GM18507 (cell line): ENCODE measurements around the gene FCGR3A.

ENCODE experiments used
- DNase-seq: peaks from one replicate; pipeline ENCODE4 v3.0.0; 2011; ENCODE audit warnings: low read depth; ENCODE audit not compliant: insufficient read length; ENCODE audit errors: extremely low spot score
- FAIRE-seq: peaks from 2 replicates; lab custom pipeline; 2011; peaks lifted over from hg19 to GRCh38; lab: Jason Lieb, UNC

Gene FCGR3A

GRCh38 chr1:161510477-161510876, 39.1 kb downstream of the FCGR3A start:
- no peak for DNase-seq
- FAIRE-seq, result no peak

DNA sequence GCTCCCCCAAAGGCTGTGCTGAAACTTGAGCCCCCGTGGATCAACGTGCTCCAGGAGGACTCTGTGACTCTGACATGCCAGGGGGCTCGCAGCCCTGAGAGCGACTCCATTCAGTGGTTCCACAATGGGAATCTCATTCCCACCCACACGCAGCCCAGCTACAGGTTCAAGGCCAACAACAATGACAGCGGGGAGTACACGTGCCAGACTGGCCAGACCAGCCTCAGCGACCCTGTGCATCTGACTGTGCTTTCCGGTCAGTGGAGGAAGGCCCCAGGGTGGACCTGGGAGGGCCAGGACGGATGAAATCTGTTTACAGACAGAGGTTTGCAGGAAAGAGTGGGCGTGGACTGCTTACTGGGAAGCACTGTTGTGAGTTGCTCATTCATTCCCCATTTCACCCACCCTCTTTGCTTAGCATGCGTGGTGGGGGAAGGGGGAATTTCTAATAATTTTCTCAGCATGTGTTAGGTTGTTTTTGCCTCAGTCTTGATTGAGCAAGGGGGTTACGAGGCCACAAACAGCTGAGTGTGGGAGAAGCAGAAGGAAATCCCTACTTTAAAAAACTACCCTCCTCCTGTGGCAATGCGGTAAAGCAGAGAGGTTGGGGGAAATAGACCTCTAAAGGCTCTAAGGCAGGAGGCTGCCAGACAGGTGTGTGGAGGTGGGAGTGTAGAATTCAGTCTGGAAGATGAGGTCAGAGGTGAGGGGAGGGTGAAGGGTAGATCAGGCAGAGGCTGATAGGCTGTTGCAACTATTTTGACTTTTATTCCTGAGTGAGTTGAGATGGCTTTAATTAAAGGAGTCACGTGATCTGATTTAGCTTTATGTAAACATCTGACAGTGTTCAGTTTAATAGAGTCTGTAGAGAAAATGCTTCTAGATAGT, 43.0 kb downstream of the FCGR3A start:
- FAIRE-seq, result no peak
- no peak for DNase-seq

- DNase-seq (no peak), FAIRE-seq (no peak)
Measured at GRCh38 chr1:161505686-161506085, 43.9 kb downstream of the FCGR3A start.

GRCh38 chr1:161503394-161503748, 46.2 kb downstream of the FCGR3A start:
- DNase-seq (no peak), FAIRE-seq (no peak)

DNA sequence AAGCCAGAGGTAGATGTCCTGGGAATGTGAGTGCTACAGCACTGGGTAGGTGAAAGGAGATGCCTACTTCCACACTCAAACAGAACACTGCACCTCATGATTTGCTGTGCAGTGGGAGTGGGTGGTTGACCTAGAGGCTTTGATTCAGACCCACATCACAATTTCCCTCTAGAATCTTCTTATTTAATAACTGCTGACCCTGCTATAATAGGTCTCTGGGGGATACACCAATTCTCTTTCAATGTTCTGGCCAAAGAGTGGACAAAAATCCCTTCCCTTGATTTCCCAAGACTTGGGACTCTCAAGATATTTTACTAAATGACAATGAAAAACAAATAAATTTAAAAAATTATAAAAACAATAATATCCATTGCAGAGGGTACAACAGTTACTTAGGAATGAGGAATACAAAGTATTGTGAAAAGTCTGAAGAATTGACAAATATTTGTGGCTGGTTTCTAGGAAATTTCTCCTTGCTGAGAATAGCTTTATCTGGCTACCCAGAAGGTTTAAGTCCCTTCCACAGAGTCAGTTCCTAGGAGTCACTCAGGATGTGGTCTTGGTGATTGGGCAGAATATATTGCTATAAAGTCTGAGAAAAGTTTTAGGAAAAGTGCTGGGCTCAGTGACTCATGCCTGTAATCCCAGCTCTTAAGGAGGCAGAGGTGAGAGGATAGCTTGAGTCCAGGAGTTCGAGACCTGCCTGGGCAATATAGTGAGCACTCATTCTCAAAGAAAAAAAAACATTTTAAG, 46.8 kb downstream of the FCGR3A start:
- FAIRE-seq (no peak), DNase-seq (no peak)

DNA sequence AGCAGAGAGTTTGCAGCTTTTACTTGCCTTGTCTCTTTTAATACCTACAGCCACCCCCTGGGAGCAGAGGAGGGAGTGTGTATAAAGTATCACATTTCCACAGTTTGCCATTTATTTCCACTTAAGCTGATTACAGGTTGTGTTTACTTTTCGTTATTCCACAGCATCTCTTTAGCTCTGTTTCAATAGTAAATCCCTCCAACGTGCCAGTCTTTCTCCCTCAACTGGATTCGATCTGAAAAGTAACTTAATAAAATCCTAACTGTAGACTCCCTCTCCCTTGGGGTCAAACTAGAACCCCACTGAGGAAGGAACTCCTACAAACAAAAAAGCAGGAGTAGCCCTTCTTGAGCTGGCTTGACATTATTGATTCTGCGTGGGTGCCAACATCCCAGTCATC, 47.4 kb downstream of the FCGR3A start:
- FAIRE-seq (no peak), DNase-seq (no peak)

GRCh38 chr1:161501234-161501633, 48.4 kb downstream of the FCGR3A start:
- no peak for FAIRE-seq

DNA sequence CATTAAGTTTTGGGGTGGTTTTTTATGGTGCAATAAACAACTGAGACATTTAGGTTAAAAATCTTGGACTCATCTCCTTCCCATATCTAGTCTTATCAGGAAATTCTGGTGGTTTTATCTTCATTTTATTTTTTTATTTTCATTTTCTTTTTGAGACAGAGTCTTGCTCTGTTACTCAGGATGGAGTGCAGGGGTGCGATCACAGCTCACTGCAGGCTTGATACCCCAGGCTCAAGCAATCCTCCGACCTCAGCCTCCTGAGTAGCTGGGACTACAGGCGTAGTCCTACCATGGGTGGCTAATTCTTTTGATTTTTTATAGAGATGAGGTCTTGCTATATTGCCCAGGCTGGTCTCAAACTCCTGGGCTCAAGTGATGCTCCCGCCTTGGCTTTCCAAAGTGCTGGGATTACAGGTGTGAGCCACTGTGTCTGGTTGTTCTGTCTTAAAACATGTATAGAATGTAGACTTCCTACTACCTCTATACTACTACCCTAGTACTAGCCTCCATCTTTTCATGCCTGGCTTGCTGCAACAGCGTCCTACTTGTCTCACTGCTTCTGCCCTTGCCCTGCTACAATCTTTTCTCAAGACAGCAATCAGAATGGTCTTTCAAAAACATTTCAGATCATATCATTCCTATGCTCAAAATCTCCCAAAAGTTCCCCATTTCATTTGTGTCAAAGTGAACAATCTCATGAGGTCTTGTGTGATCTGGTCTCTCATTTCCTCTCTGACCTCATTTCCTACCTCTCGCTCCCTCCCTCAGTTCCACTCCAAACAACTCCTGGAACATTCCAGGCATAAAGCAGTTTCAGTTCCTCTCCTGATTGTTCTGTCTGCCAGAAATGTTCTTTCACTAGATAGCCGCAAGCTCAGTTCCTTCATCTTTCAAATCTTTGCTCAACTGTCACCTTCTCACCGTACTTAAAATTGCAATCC, 50.2 kb downstream of the FCGR3A start:
- FAIRE-seq (peak; percentile 38), DNase-seq (no peak)

More at GRCh38 chr1:161501234-161501633, 48.4 kb downstream of the FCGR3A start:
- no peak for DNase-seq

DNA sequence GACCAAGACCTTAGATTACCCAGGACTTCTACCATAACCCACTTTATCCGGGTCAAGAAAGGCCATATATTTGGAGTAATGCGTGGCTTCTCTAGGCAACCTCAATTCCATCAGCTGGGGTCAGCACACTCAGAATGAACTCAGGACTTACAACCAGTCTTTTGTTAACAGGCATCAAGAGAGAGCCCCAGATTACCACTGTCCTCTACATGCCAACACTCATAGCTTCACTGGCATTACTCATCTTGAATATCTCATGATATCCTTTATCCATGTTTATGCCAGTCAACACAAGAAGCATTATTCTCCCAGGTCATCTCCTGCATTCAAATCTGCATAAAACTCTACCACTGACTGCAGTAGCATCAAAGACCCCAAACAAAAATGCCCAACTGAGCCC, 51.0 kb downstream of the FCGR3A start:
- DNase-seq (no peak), FAIRE-seq (no peak)

DNA sequence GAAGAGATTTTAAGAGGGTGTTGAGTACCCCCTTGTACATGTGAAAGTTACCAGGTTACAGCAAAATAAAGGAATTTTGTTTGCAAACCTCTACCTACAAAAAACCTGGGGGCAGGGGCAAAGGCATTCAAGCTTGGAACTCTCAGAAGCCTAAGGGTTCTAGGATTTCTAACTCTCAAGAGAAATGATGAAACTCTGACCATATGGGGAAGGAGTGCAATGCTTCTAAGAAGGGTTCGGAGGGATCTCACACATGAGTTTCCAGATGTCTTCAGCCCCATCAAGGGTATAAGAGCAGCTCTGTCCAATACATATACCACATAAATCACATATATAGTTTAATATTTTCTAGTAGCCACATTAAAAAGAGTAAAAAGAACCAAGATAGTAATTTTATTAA, 51.7 kb downstream of the FCGR3A start:
- no peak for DNase-seq
- FAIRE-seq, result no peak

GRCh38 chr1:161495490-161495889, 54.1 kb downstream of the FCGR3A start:
- DNase-seq, result no peak
- no peak for FAIRE-seq

DNA sequence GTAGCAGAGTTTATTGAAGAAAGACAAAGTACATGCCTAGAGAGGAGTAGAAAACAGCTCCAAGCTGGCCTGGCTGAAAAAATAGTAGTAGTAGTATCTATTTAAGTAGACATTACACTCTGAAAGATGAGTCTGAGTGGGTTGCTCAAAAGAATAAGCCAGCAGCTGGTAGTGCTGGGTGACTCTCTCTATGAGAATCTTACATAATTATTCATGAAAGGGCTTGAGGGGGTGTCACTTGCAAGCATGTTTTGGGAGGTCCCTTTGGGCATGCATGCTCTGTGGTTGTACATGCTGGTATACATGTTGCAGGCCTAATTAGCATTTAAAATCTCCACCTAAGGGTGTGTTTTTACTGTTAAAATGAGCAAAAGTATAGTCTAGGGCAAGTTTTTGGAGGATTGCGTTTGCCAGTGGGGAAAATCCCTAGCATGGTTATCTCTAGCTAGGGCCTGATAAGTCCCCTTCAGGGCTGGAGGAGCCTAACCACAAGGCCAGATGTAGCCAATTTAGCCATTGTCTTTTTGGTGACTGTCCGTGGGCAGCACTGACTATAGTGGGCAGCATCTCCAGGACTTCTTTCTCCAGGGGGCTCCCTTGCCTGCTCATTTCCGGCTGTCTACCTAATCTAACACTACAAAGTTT, 55.4 kb downstream of the FCGR3A start:
- FAIRE-seq (no peak), DNase-seq (no peak)

GRCh38 chr1:161492827-161493226, 56.8 kb downstream of the FCGR3A start:
- no peak for FAIRE-seq
- DNase-seq, result no peak
